T-helper 17 cell (primary cell): ENCODE data around the gene DIP2A. TPM values are rescaled to one million over a fixed set of nuclear protein-coding genes. Genes with fewer than 3 reads are reported as not detected.

Source experiments
- ATAC-seq: fragments of 150-1000 bp; cut with Tn5 transposase; 2 replicates; pipeline ENCODE4 v1.10.0; 2021; ENCODE audit warnings: mild to moderate bottlenecking, moderate library complexity
- DNase-seq, 3 donors: peaks; one replicate each; pipeline versions ENCODE4 v3.0.0 to v3.0.0-alpha.2; 2020 to 2021
- H3K9me3 ChIP-seq: one replicate; pipeline ENCODE4 v1.7.0; 2013; ENCODE audit warnings: low read length, mild to moderate bottlenecking; ENCODE audit not compliant: control insufficient read depth, poor library complexity, severe bottlenecking
- H3K27ac Mint-ChIP-seq: one replicate; pipeline ENCODE4 v1.8.0; 2022; ENCODE audit warnings: mild to moderate bottlenecking, moderate library complexity, mixed read lengths
- H3K27me3 Mint-ChIP-seq: one replicate; pipeline ENCODE4 v1.8.0; 2022; ENCODE audit warnings: mixed read lengths
- H3K36me3 Mint-ChIP-seq: one replicate; pipeline ENCODE4 v1.8.0; 2022; ENCODE audit warnings: low read depth, mixed read lengths
- H3K4me1 Mint-ChIP-seq: one replicate; pipeline ENCODE4 v1.8.0; 2022; ENCODE audit warnings: mild to moderate bottlenecking, mixed read lengths
- H3K4me3 Mint-ChIP-seq: one replicate; pipeline ENCODE4 v1.8.0; 2022; ENCODE audit warnings: mild to moderate bottlenecking, moderate library complexity, mixed read lengths
- total RNA-seq, 4 donors: library from RNA in 2 of 4; stranded (reverse) in 2 of 4; gene quantifications; one replicate each; pipeline ENCODE4 v1.2.3 and lab custom pipeline; 2022 to 2026

The DIP2A gene
- total RNA-seq, 2 donors from 2014 or later: 74.2 to 85.8 TPM

DNA sequence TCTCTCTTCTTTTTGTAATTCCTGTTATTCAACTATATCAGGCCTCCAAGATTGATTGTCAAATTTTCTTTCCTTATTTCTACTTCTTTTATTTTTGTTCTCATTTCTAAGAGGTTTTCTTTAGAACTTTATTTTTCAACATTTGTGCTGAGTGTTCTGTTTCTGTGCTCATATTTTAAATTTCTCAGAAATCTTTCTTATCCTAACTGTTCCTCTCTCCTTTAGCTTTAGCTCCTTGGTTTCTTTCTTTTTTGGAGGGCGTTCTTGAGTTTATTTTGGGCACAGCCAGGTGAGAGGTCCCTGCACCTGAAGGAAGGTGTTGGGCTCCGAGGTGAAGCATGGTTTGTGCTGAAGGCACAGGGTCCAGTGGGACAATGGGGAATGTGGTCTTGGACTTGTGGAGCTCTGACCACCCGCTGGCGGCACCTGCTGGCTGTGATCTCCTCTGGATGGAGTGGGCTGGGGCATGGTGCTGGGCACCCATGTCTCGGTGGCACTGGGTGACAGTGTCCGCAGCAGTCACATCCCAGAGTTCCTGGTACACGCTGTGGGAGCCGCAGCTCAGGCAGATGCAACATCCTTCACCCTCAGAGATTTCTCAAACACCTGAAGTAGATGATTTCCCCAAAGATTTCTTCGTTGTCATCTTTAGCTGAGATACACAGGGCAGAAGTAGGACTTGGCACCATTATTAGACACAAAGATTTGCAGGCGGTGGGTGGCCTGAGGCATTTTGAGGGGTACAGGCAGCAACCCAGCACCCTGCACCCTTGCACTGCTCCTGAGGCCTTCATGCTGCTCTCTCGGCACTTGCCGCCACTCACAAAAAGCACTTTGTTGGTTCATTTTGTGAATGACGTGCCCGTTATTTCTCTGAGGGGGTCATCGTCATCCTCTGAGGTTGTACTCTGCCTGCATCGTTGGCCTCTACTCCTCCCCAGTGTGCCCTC, 38.2 kb upstream of the DIP2A start:
- no peak for DNase-seq
- Mint-ChIP-seq H3K36me3 (peaks cover 2% of the 10 kb centered on the region), H3K4me1 (peaks cover 12% of the 10 kb centered on the region), H3K27ac (no peak overlapping the region), H3K27me3 (no peaks in the 10 kb centered on the region), H3K4me3 (no peak overlapping the region)
- ATAC-seq: no peak
- no peaks in the 10 kb centered on the region for H3K9me3 ChIP-seq

DNA sequence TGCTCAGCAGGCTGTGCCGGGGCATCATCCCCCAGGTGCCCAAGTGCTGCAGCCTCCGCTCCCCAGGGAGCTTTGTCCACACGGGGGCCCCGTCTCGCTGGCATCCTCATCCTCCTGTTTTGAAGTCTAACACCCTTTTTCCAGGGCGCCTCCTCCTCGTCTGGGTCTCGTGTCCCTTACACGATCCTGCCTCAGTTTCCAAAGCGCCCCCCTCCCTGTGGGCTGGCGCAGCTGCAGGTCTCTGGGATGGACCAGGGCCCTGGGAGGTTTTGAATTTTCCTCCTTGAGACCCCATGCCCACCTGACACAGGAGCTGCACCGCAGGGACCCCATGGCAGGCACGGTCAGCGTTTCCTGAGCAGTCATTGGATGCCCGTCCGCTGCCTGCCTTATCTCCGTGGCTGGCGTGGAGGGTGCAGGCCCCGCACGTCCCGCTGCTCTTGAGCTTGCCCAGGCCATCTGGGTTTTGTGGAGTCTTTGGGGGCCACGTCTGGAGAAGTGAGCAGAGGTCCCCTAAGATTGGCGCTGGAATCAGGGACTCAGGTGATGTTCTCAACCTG, 37.4 kb upstream of the DIP2A start:
- peaks cover 12% of the 10 kb centered on the region for H3K4me1 Mint-ChIP-seq

DNA sequence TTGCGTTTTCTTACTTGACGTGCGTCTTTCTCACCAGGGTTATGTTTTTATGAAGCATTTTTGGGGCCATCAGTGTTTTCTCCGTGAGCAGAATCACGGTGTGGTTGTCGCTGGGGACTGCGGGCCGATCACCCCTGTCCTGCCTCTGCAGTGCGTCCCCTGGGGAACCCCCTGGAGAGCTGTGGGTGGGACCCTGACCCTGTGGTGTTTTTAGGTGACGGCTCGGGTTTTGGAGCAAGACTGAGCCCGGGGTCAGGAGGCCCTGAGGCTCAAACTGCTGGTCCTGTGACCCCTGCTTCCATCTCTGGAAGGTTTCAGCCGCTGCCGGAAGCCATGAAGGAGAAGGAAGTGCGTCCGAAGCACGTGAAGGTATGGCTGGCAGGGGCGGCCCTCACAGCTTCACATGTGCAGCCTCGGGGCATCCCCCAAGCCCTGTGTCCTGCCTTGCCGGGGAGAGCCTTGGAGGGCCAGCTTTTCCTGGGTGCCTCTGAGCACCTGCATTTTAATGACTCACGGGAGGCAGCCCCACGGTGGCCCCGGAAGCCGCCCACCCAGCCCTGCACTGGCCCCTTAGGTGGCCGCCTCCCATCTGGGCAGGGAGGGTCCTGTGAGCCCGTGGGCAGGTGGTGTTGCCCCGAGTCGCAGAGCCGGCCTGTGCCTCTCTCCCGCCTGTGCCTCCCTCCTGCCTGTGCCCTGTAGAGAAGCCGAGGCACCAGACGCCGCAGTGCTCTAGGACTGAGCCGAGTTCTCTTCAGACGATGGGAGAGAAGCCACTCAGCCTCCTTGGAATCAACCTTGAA, 36.7 kb upstream of the DIP2A start:
- H3K27ac Mint-ChIP-seq: no peak overlapping the region
- H3K27me3 Mint-ChIP-seq: no peaks in the 10 kb centered on the region
- peaks cover 2% of the 10 kb centered on the region for H3K36me3 Mint-ChIP-seq
- H3K4me3 Mint-ChIP-seq: no peak overlapping the region
- no peaks in the 10 kb centered on the region for H3K9me3 ChIP-seq
- ATAC-seq: no peak
- DNase-seq: no peak
- peaks cover 12% of the 10 kb centered on the region for H3K4me1 Mint-ChIP-seq

More for the DNA sequence above, 37.4 kb upstream of the DIP2A start:
- ATAC-seq: no peak
- no peaks in the 10 kb centered on the region for H3K9me3 ChIP-seq
- H3K27ac Mint-ChIP-seq: no peak overlapping the region
- H3K36me3 Mint-ChIP-seq: peaks cover 2% of the 10 kb centered on the region
- no peak for DNase-seq
- H3K4me3 Mint-ChIP-seq: peak overlapping the region; percentile 36
- H3K27me3 Mint-ChIP-seq: no peaks in the 10 kb centered on the region

DNA sequence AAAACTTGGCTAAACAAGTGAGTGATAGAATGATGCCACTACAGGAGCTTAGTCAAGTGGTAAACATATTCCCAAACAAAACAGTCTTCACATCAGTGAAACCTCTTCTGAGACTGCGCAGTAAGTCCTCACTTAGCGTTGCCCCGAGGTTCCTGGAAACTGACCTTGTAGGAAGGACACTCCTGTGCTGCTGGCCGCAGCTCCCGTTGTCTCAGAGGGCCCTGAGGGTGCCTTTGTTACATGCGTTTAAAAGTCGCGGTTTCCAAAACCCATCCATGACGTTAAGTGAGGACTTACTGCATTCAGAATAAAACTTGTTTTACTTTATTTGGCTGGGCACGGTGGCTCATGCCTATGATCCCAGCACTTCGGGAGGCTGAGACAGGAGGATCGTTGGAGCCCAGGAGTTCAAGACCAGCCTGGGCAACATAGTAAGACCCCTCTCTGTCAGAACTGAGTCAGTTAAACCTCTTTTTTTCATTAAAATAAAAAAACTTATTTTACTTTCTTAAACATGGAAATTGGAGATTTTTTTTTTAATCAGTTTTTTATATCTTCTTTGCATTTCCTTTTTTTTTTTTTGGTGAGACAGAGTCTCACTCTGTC, 36.0 kb upstream of the DIP2A start:
- ATAC-seq (no peak), DNase-seq (no peak)
- Mint-ChIP-seq H3K4me1 (peaks cover 12% of the 10 kb centered on the region), H3K27me3 (no peaks in the 10 kb centered on the region), H3K27ac (no peak overlapping the region), H3K4me3 (no peak overlapping the region), H3K36me3 (peaks cover 2% of the 10 kb centered on the region)
- no peaks in the 10 kb centered on the region for H3K9me3 ChIP-seq

DNA sequence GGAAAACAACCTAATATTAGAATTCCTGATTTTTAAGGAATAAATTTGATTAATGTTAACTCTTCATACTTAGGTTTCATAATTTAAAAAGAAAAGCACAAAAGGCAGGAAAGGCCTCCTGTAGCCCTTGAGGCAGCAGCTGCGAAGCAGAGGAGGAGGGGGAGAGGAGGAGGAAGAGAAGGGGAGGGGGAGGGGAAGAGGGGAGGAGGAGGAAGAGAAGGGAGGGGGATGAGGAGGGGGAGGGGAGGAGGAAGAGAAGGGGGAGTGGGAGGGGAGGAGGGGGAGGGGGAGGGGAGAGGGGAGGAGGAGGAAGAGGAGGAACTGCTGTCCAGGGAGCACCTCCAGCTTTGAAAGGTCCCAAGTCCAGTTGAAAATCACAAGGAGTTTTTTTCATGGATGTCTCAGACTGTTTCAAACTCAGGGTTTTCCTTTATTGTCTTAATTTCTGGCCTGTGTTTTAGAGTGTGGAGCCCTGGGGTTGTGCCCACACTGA, 35.1 kb upstream of the DIP2A start:
- Mint-ChIP-seq H3K27ac (peak overlapping the region; percentile 51), H3K36me3 (peaks cover 2% of the 10 kb centered on the region), H3K4me1 (peaks cover 12% of the 10 kb centered on the region), H3K27me3 (no peaks in the 10 kb centered on the region), H3K4me3 (no peak overlapping the region)
- ATAC-seq (no peak), DNase-seq (no peak)
- H3K9me3 ChIP-seq: no peaks in the 10 kb centered on the region

DNA sequence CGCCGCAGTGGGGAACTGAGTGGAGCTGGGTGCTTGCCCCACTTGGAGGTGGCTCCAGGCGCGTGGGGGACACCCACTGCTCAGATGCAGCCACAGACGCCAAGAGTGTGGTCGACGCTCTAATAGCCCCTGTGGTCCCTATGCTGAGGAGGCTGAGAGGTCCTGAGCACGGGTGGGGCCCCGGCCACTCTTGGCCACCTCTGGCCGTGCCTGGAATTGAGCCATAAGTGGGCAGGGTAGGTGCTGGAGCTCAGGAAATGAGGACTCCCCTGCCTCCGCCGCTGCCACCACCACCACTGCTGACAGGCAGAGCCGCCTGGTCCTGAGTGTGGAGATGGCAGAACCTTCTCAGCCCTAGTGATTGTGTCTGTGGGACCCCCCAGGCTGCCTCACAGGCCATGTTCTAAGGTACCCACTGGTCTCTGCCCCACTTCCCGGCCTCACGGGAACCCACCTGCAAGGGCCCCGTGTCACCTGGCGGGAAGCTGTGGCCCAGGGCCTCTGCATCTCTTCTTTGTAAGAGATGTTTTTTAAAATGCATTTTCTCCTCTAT, 34.6 kb upstream of the DIP2A start:
- no peaks in the 10 kb centered on the region for H3K9me3 ChIP-seq
- Mint-ChIP-seq H3K27ac (peak overlapping the region; percentile 51), H3K4me3 (no peak overlapping the region), H3K4me1 (peaks cover 12% of the 10 kb centered on the region), H3K27me3 (no peaks in the 10 kb centered on the region), H3K36me3 (peaks cover 2% of the 10 kb centered on the region)
- DNase-seq (no peak), ATAC-seq (peak; percentile 46)

DNA sequence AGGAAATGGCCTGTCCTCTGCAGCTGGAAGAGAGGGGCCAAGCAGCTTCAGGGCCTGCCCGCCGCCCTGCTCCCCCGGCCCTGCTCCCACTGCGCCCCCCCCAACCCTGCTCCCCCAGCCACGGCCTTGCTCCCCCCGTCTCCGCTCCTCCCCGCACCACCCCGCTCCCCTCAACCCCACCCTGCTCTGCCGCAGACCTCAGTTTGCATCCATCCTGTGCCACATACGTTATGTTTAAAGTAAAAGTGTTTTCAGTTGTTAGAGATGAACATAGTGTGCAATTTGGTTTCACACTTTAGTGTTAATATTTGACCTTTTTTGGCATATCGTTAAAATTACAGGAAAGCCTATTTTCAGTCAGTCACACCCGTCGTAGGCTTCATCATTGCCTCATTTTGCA, 34.1 kb upstream of the DIP2A start:
- no peak for DNase-seq
- Mint-ChIP-seq H3K4me1 (peaks cover 12% of the 10 kb centered on the region), H3K36me3 (peaks cover 2% of the 10 kb centered on the region), H3K4me3 (peak overlapping the region; percentile 12), H3K27ac (peak overlapping the region; percentile 89), H3K27me3 (no peaks in the 10 kb centered on the region)
- ATAC-seq: peak; percentile 40
- H3K9me3 ChIP-seq: no peaks in the 10 kb centered on the region

DNA sequence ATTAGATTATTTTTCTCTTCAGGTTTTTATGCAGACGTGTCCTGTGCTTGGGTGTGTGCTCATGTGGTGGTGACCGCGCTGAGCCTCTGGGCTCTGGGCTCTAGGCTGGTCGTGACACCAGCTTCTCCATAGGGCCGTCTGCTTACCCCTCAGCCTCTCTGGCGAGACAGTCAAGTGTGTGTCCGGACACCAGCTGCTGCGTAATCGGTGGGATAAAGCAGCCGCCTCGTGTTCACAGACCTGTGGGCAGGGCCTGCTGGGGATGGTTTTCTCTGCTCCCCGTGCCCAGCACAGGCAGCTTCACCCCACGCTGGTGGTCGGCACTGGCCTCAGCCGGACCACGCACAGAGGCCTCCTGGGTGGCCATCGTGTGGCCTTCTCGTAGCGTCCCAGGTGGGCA, 33.6 kb upstream of the DIP2A start:
- Mint-ChIP-seq H3K36me3 (peaks cover 3% of the 10 kb centered on the region), H3K27me3 (no peaks in the 10 kb centered on the region), H3K27ac (peak overlapping the region; percentile 89), H3K4me1 (peaks cover 14% of the 10 kb centered on the region), H3K4me3 (peak overlapping the region; percentile 12)
- H3K9me3 ChIP-seq: no peaks in the 10 kb centered on the region
- ATAC-seq: no peak
- no peak for DNase-seq

DNA sequence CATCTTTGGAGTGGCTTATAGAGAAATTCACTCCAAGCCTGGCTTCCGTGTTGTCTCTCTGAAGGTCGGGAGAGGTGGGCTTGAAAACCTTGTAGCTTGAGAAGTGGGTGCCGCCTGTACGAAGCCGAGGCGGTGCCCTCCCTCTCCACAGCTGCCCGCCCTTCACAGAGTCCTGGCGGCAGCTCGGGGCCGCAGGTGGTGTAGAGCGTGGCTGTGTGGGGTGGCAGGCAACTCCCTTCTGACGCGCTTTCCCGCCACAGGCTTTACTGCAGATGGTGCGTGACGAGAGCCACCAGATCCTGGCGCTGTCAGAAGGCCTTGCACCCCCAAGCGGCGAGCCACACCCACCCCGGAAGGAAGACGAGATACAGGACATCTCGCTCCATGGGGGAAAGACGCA, 33.1 kb upstream of the DIP2A start:
- Mint-ChIP-seq H3K27me3 (no peaks in the 10 kb centered on the region), H3K36me3 (peaks cover 2% of the 10 kb centered on the region), H3K27ac (peak overlapping the region; percentile 89), H3K4me3 (no peak overlapping the region), H3K4me1 (peaks cover 13% of the 10 kb centered on the region)
- ATAC-seq (peak; percentile 82), DNase-seq (peak in 1 of 3 donors; percentile 25)
- H3K9me3 ChIP-seq: no peaks in the 10 kb centered on the region

DNA sequence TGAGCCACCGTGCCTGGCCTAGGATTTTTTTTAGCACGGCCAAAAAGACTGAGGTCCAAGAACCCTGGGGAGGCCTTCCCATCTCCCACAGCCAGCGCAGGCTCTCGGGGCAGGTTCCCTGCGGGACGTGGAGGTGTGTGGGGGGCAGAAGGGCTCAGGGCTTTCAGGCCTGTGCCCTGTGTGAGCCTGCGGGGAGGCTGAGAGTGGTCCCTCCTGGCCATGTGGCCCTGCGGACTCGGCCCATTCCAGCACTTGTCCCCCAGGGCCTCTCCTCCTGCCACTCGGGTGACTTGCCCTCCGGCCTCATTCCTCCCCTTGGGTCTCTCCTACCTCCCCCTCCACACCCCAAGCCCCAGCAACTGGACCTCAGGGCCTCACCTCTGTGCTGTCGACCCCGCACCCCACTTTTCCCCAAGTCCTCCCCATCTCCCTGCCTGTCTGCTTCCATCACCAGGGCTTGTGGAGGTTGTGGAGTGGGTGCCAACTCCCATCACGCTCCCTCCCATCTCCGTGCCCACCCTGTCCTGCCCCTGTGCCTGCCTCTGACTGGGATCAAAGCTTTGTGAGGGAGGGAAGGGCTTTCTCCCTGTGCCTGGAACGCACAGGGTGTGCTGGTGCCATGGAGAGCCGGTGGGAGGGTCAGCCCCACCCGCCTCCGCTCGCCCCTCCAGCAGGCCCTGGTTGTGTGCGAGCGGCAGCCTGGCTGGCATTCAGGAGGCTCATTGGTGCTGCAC, 32.2 kb upstream of the DIP2A start:
- DNase-seq (no peak), ATAC-seq (no peak)
- Mint-ChIP-seq H3K36me3 (peaks cover 2% of the 10 kb centered on the region), H3K4me3 (no peak overlapping the region), H3K4me1 (peaks cover 13% of the 10 kb centered on the region), H3K27me3 (no peaks in the 10 kb centered on the region), H3K27ac (no peak overlapping the region)
- H3K9me3 ChIP-seq: no peaks in the 10 kb centered on the region

DNA sequence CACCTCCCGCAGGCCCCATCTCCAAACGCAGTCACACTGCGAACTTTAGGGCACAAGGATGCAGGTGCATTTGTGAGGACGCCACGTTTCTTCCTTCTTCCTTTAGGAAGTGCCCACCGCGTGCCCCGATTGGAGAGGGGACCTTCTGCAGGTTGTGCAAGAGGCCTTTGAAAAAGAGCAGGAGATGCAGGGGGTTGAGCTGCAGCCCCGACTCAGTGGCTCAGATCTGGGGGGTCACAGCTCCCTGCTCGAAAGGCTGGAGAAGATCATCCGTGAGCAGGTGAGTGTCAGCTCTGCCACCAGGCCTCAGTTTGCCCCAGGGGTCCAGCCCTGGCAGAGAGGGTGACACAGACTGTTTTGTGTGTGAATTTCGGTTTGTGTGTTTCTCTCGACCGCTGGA, 31.2 kb upstream of the DIP2A start:
- H3K4me1 Mint-ChIP-seq: peaks cover 16% of the 10 kb centered on the region
- H3K9me3 ChIP-seq: no peaks in the 10 kb centered on the region
- peaks cover 6% of the 10 kb centered on the region for H3K36me3 Mint-ChIP-seq
- H3K27ac Mint-ChIP-seq: peak overlapping the region; percentile 45
- ATAC-seq (no peak), DNase-seq (no peak)
- no peak overlapping the region for H3K4me3 Mint-ChIP-seq
- H3K27me3 Mint-ChIP-seq: no peaks in the 10 kb centered on the region

DNA sequence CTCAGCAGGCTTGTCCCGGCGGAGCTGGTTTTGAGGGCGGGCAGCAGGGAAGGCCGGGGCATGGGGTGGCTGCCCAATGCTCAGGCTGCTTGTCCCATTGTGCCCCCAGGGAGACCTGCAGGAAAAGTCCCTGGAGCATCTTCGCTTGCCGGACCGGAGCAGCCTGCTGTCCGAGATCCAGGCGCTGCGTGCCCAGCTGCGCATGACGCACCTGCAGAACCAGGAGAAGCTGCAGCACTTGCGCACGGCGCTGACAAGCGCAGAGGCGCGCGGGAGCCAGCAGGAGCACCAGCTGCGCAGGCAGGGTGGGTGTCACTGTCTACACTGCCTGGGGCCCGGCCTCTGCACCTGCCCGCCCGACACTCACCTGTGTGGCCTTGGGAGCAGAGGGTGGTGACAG, 30.4 kb upstream of the DIP2A start:
- Mint-ChIP-seq H3K27me3 (no peaks in the 10 kb centered on the region), H3K36me3 (peaks cover 6% of the 10 kb centered on the region), H3K4me1 (peaks cover 14% of the 10 kb centered on the region), H3K27ac (no peak overlapping the region), H3K4me3 (no peak overlapping the region)
- no peaks in the 10 kb centered on the region for H3K9me3 ChIP-seq
- ATAC-seq: no peak
- DNase-seq: no peak
